C4-2B (cell line): Measurements from ENCODE around the gene PLXNA1.

Experiments used
- H3K27ac ChIP-seq: fragments of 450-650 bp; 2 replicates; pipeline ENCODE4 v1.5.1; 2017
- CTCF ChIP-seq: fragments of 450-650 bp; conservative IDR thresholded peaks from 2 replicates; pipeline ENCODE4 v1.5.1; 2017; ENCODE audit warnings: mild to moderate bottlenecking
- ZFX ChIP-seq: fragments of 450-650 bp; IDR thresholded peaks from 2 replicates; pipeline ENCODE4 v1.6.1; 2017

PLXNA1 gene

DNA sequence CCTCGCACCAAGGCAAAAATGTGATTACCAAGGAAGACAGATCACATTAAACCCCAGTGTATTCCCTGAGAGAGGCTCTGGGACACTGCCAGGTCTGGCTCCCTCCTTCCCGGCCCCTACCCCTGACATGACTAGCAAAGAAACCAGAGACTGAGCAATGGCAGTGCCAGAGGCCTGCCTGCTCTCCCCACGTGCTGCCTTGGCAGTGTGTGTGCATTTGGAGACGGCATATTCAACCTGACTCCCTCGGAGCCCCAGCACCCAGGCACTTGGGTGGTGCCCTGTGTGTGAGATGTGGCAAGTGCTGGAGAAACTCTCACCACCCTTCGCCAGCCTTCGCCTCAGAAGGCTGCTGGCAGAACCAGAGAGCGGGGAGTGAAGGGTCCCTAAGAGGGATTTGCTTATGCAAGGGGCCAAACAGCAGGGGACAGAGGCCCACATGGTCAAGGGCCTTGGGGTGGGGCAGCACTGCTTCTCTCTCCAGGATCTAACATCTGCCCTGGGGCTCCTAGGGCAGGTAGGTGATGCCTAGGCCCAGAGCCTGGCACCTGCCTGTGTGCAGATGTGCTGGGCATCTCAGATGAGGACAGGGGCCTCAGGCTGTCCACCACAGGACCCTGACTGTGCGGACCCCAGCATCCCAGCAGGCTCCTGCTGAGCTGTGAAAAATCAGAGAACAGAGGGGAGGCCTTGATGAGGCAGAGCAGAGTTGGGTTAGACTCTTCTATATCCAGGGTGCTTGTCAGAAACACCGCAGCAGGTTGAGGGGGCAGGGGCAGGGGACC is 23.6 kb upstream of the PLXNA1 start:
- H3K27ac ChIP-seq, result no peak overlapping the region
- TF ChIP-seq CTCF, result no peak
- no peak for TF ChIP-seq ZFX

DNA sequence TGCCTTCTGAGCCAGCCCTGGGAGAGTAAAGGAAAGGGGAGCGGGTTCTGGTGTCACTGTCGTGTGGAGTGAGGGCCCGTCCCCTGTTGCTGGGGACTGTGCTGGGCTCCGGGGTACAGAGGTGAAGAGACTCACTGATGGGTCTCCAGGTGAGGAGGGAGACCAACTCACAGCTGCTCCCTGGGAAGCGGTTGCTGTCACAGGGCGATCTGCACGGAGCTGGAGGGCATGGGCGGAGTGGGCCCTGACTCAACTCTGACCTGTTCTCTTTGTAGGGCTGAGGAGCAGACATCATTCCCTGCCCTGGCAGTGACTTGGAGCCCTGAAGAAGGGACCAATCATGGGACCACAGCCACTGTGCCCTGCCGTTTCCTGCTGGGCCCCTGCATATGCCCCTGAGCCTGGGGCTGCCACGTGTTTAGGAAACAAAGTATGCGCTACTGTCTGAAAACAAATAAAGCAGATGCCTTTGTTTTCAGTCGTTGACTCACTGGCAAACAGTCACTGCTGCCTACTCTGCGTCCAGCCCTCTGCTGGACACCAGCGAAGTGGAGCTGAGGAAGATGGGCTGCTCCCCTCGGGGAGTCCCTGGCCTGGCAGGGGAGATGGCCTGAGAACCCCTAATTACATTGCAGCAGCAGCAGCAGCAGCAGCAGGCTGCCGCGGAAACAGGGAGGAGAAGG is 22.9 kb upstream of the PLXNA1 start:
- H3K27ac ChIP-seq, result no peak overlapping the region
- TF ChIP-seq ZFX (no peak), CTCF (no peak)

GRCh38 chr3:126960604-126960995 is 22.3 kb upstream of the PLXNA1 start:
- H3K27ac ChIP-seq, result no peak overlapping the region
- TF ChIP-seq ZFX, result no peak
- TF ChIP-seq CTCF, result no peak

DNA sequence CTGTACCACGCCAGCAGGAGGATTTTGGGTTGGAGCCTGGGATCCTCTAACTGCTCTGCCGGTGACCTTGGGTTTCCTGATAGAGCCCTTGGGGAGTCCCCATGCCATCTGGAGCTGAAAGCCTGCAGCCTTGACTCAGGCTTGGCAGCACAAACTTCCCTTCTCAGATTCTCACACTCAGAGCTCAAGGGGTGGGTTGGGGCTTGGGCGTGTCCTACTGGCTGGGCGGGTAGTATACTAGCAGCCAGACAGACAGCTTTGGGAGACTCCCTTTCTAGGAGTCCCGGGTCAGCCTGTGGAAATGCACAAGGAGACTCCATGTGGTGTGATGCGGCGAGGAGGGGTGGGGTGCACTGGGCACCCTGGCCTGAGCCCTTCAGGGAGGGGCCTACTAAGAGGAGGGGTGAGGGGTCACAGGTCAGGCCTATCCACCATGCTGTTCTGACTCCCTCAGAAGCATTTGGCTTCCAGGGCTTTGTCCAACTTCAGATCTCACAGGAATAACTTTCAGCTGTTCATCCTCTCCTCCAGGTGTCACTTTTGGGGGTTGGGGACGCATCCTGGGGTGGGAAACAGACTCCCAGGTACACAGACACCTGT is 21.6 kb upstream of the PLXNA1 start:
- TF ChIP-seq CTCF, result no peak
- TF ChIP-seq ZFX, result no peak
- no peak overlapping the region for H3K27ac ChIP-seq

DNA sequence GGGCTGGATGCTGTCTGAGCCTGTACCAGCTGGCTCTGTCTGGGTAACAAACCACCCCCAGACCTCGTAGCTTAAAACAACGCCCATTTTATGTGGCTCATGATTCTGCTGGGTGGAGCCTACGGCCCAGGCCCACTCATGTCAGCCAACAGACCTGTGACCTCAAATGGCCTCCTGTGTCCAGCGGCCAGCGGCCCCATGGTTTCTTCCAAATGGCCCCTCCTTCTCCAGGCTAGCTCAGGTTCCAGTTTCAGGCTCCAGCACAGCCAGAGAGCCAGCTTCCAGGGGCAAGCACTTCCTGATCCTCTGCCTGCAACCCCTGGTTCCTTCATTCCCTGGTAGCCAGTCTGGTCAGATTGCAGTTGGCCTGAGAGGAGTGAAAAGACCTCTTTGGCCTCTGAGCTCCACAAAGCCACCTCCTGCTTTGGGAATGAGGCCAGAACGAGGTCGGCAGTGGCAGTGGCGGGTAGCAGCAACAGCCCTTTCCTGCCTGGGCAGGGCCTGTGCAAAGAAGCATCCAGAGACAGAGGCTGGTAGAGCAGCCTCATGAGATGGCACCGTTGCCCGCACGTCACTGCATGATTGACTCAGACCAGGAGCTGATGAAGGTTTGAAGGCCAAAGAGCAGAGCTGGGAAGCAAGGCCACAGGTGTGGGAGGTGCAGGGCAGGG is 21.0 kb upstream of the PLXNA1 start:
- TF ChIP-seq CTCF (no peak), ZFX (no peak)
- H3K27ac ChIP-seq, result no peak overlapping the region

DNA sequence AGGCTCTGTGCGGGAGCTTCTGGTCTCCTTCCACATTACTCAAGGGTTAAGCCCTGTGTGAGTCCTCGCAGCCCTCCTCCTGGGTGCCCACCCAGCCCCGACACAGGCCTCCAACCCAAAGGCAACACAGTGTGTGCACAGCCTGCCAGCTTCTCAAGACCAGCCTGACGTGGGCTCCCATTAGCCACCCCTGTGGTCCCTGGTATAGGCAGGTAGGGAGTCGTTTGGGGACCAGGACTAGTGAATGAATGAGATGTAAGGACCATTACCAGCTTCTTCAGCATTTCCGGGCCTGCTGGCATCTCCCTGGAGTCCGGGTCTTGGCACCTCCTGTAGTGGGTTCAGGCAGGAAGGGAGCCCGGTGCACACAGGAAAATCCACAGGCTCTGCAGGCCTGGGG is 20.2 kb upstream of the PLXNA1 start:
- no peak for TF ChIP-seq CTCF
- TF ChIP-seq ZFX, result no peak
- H3K27ac ChIP-seq, result no peak overlapping the region
